ENCODE results near the gene NAPEPLD.
"Not testable (repeated sequence)": the region's sequence is repeated elsewhere in the genome, so short reads cannot be mapped to it uniquely, and the experiment has no call there.

The NAPEPLD gene

GRCh38 chr7:103148994-103149807, at the start of gene NAPEPLD:
Gene NAPEPLD (minus strand): TSS chr7:103149099. CDS start chr7:103128776, 20,323 bp downstream.
- peak; percentile 22 to 56 (median 52) for DNase-seq (ENCODE audit: low read depth in 3 of 3, low spot score in 1 of 3)

GRCh38 chr7:103198079-103198478, 49.2 kb upstream of the NAPEPLD start:
- DNase-seq (ENCODE audit: low read depth in 3 of 3, low spot score in 1 of 3) = not testable (repeated sequence)

- not testable (repeated sequence) for DNase-seq (ENCODE audit: low read depth in 3 of 3, low spot score in 1 of 3)
Measured at GRCh38 chr7:103195364-103195763, 46.5 kb upstream of the NAPEPLD start.

GRCh38 chr7:103172415-103173146, 23.7 kb upstream of the NAPEPLD start:
- not testable (repeated sequence) for DNase-seq (ENCODE audit: low read depth in 3 of 3, low spot score in 1 of 3)

- DNase-seq (ENCODE audit: low read depth in 3 of 3, low spot score in 1 of 3) = not testable (repeated sequence)
Measured at GRCh38 chr7:103171695-103172414, 23.0 kb upstream of the NAPEPLD start.

- DNase-seq (ENCODE audit: low read depth in 3 of 3, low spot score in 1 of 3) = not testable (repeated sequence)
Measured at GRCh38 chr7:103166921-103167544, 18.1 kb upstream of the NAPEPLD start.

GRCh38 chr7:103163087-103163825, 14.4 kb upstream of the NAPEPLD start:
- DNase-seq (ENCODE audit: low read depth in 3 of 3, low spot score in 1 of 3) = not testable (repeated sequence)

GRCh38 chr7:103162641-103163040, 13.7 kb upstream of the NAPEPLD start:
- DNase-seq (ENCODE audit: low read depth in 3 of 3, low spot score in 1 of 3) = not testable (repeated sequence)

GRCh38 chr7:103161998-103162616, 13.2 kb upstream of the NAPEPLD start:
- not testable (repeated sequence) for DNase-seq (ENCODE audit: low read depth in 3 of 3, low spot score in 1 of 3)

GRCh38 chr7:103159072-103159471, 10.2 kb upstream of the NAPEPLD start:
- DNase-seq (ENCODE audit: low read depth in 3 of 3, low spot score in 1 of 3) = not testable (repeated sequence)

- not testable (repeated sequence) for DNase-seq (ENCODE audit: low read depth in 3 of 3, low spot score in 1 of 3)
Measured at GRCh38 chr7:103155331-103156024, 6.6 kb upstream of the NAPEPLD start.

GRCh38 chr7:103154042-103154441, 5.1 kb upstream of the NAPEPLD start:
- DNase-seq (ENCODE audit: low read depth in 3 of 3, low spot score in 1 of 3) = no peak

- DNase-seq (ENCODE audit: low read depth in 3 of 3, low spot score in 1 of 3) = not testable (repeated sequence)
Measured at GRCh38 chr7:103152744-103153617, 4.1 kb upstream of the NAPEPLD start.

- DNase-seq (ENCODE audit: low read depth in 3 of 3, low spot score in 1 of 3) = not testable (repeated sequence)
Measured at GRCh38 chr7:103151993-103152676, 3.2 kb upstream of the NAPEPLD start.

GRCh38 chr7:103150192-103150591, 1.3 kb upstream of the NAPEPLD start:
- DNase-seq (ENCODE audit: low read depth in 3 of 3, low spot score in 1 of 3) = no peak

- DNase-seq (ENCODE audit: low read depth in 3 of 3, low spot score in 1 of 3) = no peak
Measured at GRCh38 chr7:103149808-103150180, 895 bp upstream of the NAPEPLD start.

GRCh38 chr7:103148131-103148993, 537 bp downstream of the NAPEPLD start:
- DNase-seq (ENCODE audit: low read depth in 3 of 3, low spot score in 1 of 3) = no peak

Data from stimulated activated CD4-positive, alpha-beta T cell treated with anti-CD3 and anti-CD28 coated beads, TNF-alpha, amount 100 ng/mL, for 1 hour (primary cell).